Fibroblast of lung (primary cell): Measurements from ENCODE around the gene AQP1. TPM values are rescaled to one million over a fixed set of nuclear protein-coding genes. Genes with fewer than 3 reads are reported as not detected.

Experiments used
- DNase-seq, 2 donors: peaks; one replicate each; pipeline versions ENCODE4 v3.0.0 to v3.0.0-alpha.2; 2010; ENCODE audit warnings: low read depth in 2 of 2
- H2AFZ ChIP-seq: 2 replicates; pipeline ENCODE4 v1.5.1; 2012; ENCODE audit warnings: low read length, control low read depth, inconsistent platforms
- H3K27ac ChIP-seq: 2 replicates; pipeline ENCODE4 v1.5.1; 2011; ENCODE audit warnings: low read length, control low read depth; ENCODE audit not compliant: insufficient read depth
- H3K27me3 ChIP-seq: 2 replicates; pipeline ENCODE4 v1.5.1; 2011; ENCODE audit warnings: mild to moderate bottlenecking, low read length; ENCODE audit not compliant: control insufficient read depth, insufficient read depth
- H3K36me3 ChIP-seq: 2 replicates; pipeline ENCODE4 v1.5.1; 2011; ENCODE audit warnings: low read length; ENCODE audit not compliant: control insufficient read depth, insufficient read depth
- H3K4me1 ChIP-seq: 2 replicates; pipeline ENCODE4 v1.5.1; 2011; ENCODE audit warnings: low read length; ENCODE audit not compliant: control insufficient read depth, insufficient read depth; ENCODE audit errors: extremely low read depth
- H3K4me2 ChIP-seq: 2 replicates; pipeline ENCODE4 v1.5.1; 2011; ENCODE audit warnings: low read length, control low read depth; ENCODE audit not compliant: insufficient read depth; ENCODE audit errors: extremely low read depth
- H3K4me3 ChIP-seq, 4 experiments: fragments of 200-600 bp in 1 of 4; sonication (generic) in 1 of 4; replicated peaks in 1 of 4; 2 replicates each; pipeline ENCODE4 v1.5.1; 2011 to 2016; ENCODE audit warnings: low read length in 4 of 4, low read depth in 3 of 4, mild to moderate bottlenecking in 3 of 4, control low read depth in 2 of 4, inconsistent platforms in 1 of 4, mixed read lengths in 1 of 4; ENCODE audit not compliant: insufficient read depth in 1 of 4; ENCODE audit errors: control extremely low read depth in 1 of 4
- H3K79me2 ChIP-seq: 2 replicates; pipeline ENCODE4 v1.5.1; 2012; ENCODE audit warnings: mild to moderate bottlenecking, low read length, inconsistent platforms; ENCODE audit not compliant: control insufficient read depth, insufficient read depth
- H3K9ac ChIP-seq: 2 replicates; pipeline ENCODE4 v1.5.1; 2011; ENCODE audit warnings: mild to moderate bottlenecking, low read length, control low read depth; ENCODE audit not compliant: insufficient read depth
- H3K9me3 ChIP-seq: 2 replicates; pipeline ENCODE4 v1.5.1; 2012; ENCODE audit warnings: low read depth, low read length; ENCODE audit not compliant: control insufficient read depth, insufficient read depth
- H4K20me1 ChIP-seq: 2 replicates; pipeline ENCODE4 v1.5.1; 2011; ENCODE audit warnings: low read length; ENCODE audit not compliant: control insufficient read depth, insufficient read depth; ENCODE audit errors: extremely low read depth
- CTCF ChIP-seq, 2 donors: IDR thresholded peaks in 1 of 2; conservative IDR thresholded peaks in 1 of 2; 1 replicate in 1 of 2; 2 replicates in 1 of 2; pipeline ENCODE4 v1.5.1; 2011 to 2012; ENCODE audit warnings: low read length in 2 of 2, control low read depth in 1 of 2, inconsistent platforms in 1 of 2, low read depth in 1 of 2, mild to moderate bottlenecking in 1 of 2
- EZH2 ChIP-seq: IDR thresholded peaks from 2 replicates; pipeline ENCODE4 v1.5.1; 2012; ENCODE audit warnings: low read length, control low read depth, mild to moderate bottlenecking; ENCODE audit errors: missing control alignments
- polyA plus RNA-seq, 2 donors: library from polyadenylated mRNA; depleted of rRNA in 1 of 2; stranded (reverse) in 1 of 2; unstranded in 1 of 2; fragments of >200 nt; gene quantifications; 2 replicates each; pipeline ENCODE4 v1.2.1, GENCODE V29; 2011 to 2012; ENCODE audit warnings: missing spikeins in 1 of 2
- total RNA-seq: library from RNA; depleted of rRNA; stranded (reverse); fragments of >200 nt; gene quantifications from 2 replicates; pipeline ENCODE4 v1.2.1, GENCODE V29; 2014

Gene AQP1
- total and polyA plus RNA-seq, 2 donors (not counting 1 experiment from before 2014, with no cell fraction given) = 13.0 to 44.6 TPM

GRCh38 chr7:30929686-30930085 lies 18.0 kb downstream of the AQP1 start:
- H3K9me3 ChIP-seq = no peaks in the 10 kb centered on the region
- H3K4me1 ChIP-seq = peaks cover 4% of the 10 kb centered on the region
- H3K27ac ChIP-seq = no peak overlapping the region
- H3K9ac ChIP-seq = no peak overlapping the region
- H3K4me3 ChIP-seq = no peak overlapping the region
- no peaks in the 10 kb centered on the region for H4K20me1 ChIP-seq
- H3K79me2 ChIP-seq = no peaks in the 10 kb centered on the region
- H2AFZ ChIP-seq = no peak overlapping the region
- no peaks in the 10 kb centered on the region for H3K27me3 ChIP-seq
- TF ChIP-seq EZH2 (no peak), CTCF (conservative IDR thresholded peaks at IDR 0.05 in 1 of 2, IDR thresholded peaks at IDR 0.05 in 1 of 2; ENCODE audit: low read depth in 1 of 2, low read length in 2 of 2) (no peak)
- no peak overlapping the region for H3K4me2 ChIP-seq
- H3K36me3 ChIP-seq = no peaks in the 10 kb centered on the region
- no peak for DNase-seq

GRCh38 chr7:30930621-30931020 lies 19.0 kb downstream of the AQP1 start:
- no peak overlapping the region for H3K27ac ChIP-seq
- no peak overlapping the region for H3K4me2 ChIP-seq
- no peak overlapping the region for H3K9ac ChIP-seq

GRCh38 chr7:30931161-30931928 lies 19.7 kb downstream of the AQP1 start:
- Histone ChIP-seq H3K79me2 (no peaks in the 10 kb centered on the region), H3K9me3 (no peaks in the 10 kb centered on the region)

More at GRCh38 chr7:30930621-30931020, 19.0 kb downstream of the AQP1 start:
- no peaks in the 10 kb centered on the region for H4K20me1 ChIP-seq
- H3K27me3 ChIP-seq = no peaks in the 10 kb centered on the region
- H2AFZ ChIP-seq = no peak overlapping the region
- H3K4me1 ChIP-seq = peaks cover 4% of the 10 kb centered on the region
- no peaks in the 10 kb centered on the region for H3K79me2 ChIP-seq
- no peaks in the 10 kb centered on the region for H3K9me3 ChIP-seq
- no peak for DNase-seq
- no peak for TF ChIP-seq CTCF (conservative IDR thresholded peaks at IDR 0.05 in 1 of 2, IDR thresholded peaks at IDR 0.05 in 1 of 2; ENCODE audit: low read depth in 1 of 2, low read length in 2 of 2)
- TF ChIP-seq EZH2 = no peak
- no peaks in the 10 kb centered on the region for H3K36me3 ChIP-seq
- no peak overlapping the region for H3K4me3 ChIP-seq

More at GRCh38 chr7:30931161-30931928, 19.7 kb downstream of the AQP1 start:
- Histone ChIP-seq H2AFZ (no peak overlapping the region), H3K4me3 (no peak overlapping the region), H3K4me2 (no peak overlapping the region), H3K27ac (no peak overlapping the region), H3K27me3 (no peaks in the 10 kb centered on the region), H3K9ac (no peak overlapping the region), H3K36me3 (no peaks in the 10 kb centered on the region), H4K20me1 (no peaks in the 10 kb centered on the region), H3K4me1 (peaks cover 4% of the 10 kb centered on the region)
- peak in 1 of 2 donors; percentile 44 for DNase-seq
- no peak for TF ChIP-seq CTCF (conservative IDR thresholded peaks at IDR 0.05 in 1 of 2, IDR thresholded peaks at IDR 0.05 in 1 of 2; ENCODE audit: low read depth in 1 of 2, low read length in 2 of 2)
- TF ChIP-seq EZH2 = no peak
